Measurements from ENCODE around the gene PAIP1.

DNA sequence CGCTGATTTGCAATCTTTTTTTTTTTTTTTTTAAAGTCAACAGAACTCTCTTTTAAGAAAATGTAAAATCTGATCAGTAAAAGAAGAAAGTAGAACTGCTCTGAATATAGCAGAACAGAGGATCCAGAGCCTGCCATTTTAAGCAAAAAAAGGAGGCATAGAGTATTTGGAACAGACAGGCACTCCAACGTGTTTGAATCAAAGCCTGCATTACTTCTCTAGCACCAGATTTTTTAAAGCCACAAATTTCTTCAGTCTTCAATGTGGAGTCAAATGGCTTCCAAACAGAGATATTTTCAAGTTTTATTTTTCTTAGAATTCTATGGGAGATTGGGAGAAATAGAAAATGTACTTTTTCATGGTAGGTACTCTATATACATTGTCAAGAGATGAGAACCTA is 5.1 kb downstream of the PAIP1 start:
- TF ChIP-seq POLR2A (IDR thresholded peaks at IDR 0.05) = no peak
- TF ChIP-seq, protein P1, sequence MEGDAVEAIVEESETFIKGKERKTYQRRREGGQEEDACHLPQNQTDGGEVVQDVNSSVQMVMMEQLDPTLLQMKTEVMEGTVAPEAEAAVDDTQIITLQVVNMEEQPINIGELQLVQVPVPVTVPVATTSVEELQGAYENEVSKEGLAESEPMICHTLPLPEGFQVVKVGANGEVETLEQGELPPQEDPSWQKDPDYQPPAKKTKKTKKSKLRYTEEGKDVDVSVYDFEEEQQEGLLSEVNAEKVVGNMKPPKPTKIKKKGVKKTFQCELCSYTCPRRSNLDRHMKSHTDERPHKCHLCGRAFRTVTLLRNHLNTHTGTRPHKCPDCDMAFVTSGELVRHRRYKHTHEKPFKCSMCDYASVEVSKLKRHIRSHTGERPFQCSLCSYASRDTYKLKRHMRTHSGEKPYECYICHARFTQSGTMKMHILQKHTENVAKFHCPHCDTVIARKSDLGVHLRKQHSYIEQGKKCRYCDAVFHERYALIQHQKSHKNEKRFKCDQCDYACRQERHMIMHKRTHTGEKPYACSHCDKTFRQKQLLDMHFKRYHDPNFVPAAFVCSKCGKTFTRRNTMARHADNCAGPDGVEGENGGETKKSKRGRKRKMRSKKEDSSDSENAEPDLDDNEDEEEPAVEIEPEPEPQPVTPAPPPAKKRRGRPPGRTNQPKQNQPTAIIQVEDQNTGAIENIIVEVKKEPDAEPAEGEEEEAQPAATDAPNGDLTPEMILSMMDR (IDR thresholded peaks at IDR 0.05 in 8 of 11, conservative IDR thresholded peaks at IDR 0.05 in 3 of 11) = no peak
- TF ChIP-seq POLR2AphosphoS5 (IDR thresholded peaks at IDR 0.05) = no peak
